ENCODE results near the gene HOXC9. TPM values are rescaled to one million over a fixed set of nuclear protein-coding genes. Genes with fewer than 3 reads are reported as not detected.

HOXC9 gene
- total RNA-seq, 1 donor from 2014 or later: 0.28 TPM

GRCh38 chr12:54042970-54043853, 43.3 kb downstream of the HOXC9 start:
- no peaks in the 10 kb centered on the region for H3K9me3 Mint-ChIP-seq (ENCODE audit: unreplicated experiment)
- H3K4me3 Mint-ChIP-seq (ENCODE audit: unreplicated experiment): no peak overlapping the region
- peaks cover 7% of the 10 kb centered on the region for H3K36me3 Mint-ChIP-seq (ENCODE audit: low read depth, unreplicated experiment)
- TF ChIP-seq CTCF (IDR thresholded peaks at IDR 0.05; ENCODE audit: unreplicated experiment): no peak
- DNase-seq (ENCODE audit: low spot score): no peak
- H3K27me3 Mint-ChIP-seq (ENCODE audit: unreplicated experiment): peaks cover 59% of the 10 kb centered on the region
- peaks cover 8% of the 10 kb centered on the region for H3K4me1 Mint-ChIP-seq (ENCODE audit: unreplicated experiment)
- H3K27ac Mint-ChIP-seq (ENCODE audit: unreplicated experiment): no peak overlapping the region

- Mint-ChIP-seq H3K9me3 (ENCODE audit: unreplicated experiment) (no peaks in the 10 kb centered on the region), H3K27ac (ENCODE audit: unreplicated experiment) (no peak overlapping the region)
These were observed 44.6 kb downstream of the HOXC9 start for GRCh38 chr12:54044425-54045103.

GRCh38 chr12:54045401-54045800, 45.4 kb downstream of the HOXC9 start:
- Mint-ChIP-seq H3K4me1 (ENCODE audit: unreplicated experiment) (peaks cover 8% of the 10 kb centered on the region), H3K27ac (ENCODE audit: unreplicated experiment) (no peak overlapping the region), H3K27me3 (ENCODE audit: unreplicated experiment) (peaks cover 58% of the 10 kb centered on the region), H3K9me3 (ENCODE audit: unreplicated experiment) (no peaks in the 10 kb centered on the region), H3K36me3 (ENCODE audit: low read depth, unreplicated experiment) (peaks cover 6% of the 10 kb centered on the region), H3K4me3 (ENCODE audit: unreplicated experiment) (no peak overlapping the region)
- no peak for DNase-seq (ENCODE audit: low spot score)
- no peak for TF ChIP-seq CTCF (IDR thresholded peaks at IDR 0.05; ENCODE audit: unreplicated experiment)

More at GRCh38 chr12:54044425-54045103, 44.6 kb downstream of the HOXC9 start:
- no peak overlapping the region for H3K4me3 Mint-ChIP-seq (ENCODE audit: unreplicated experiment)
- peaks cover 56% of the 10 kb centered on the region for H3K27me3 Mint-ChIP-seq (ENCODE audit: unreplicated experiment)
- no peak for TF ChIP-seq CTCF (IDR thresholded peaks at IDR 0.05; ENCODE audit: unreplicated experiment)
- no peak for DNase-seq (ENCODE audit: low spot score)
- H3K4me1 Mint-ChIP-seq (ENCODE audit: unreplicated experiment): peaks cover 8% of the 10 kb centered on the region
- peaks cover 7% of the 10 kb centered on the region for H3K36me3 Mint-ChIP-seq (ENCODE audit: low read depth, unreplicated experiment)

- no peak for TF ChIP-seq CTCF (IDR thresholded peaks at IDR 0.05; ENCODE audit: unreplicated experiment)
- H3K36me3 Mint-ChIP-seq (ENCODE audit: low read depth, unreplicated experiment): peaks cover 2% of the 10 kb centered on the region
- peaks cover 8% of the 10 kb centered on the region for H3K4me1 Mint-ChIP-seq (ENCODE audit: unreplicated experiment)
- no peak for DNase-seq (ENCODE audit: low spot score)
- no peak overlapping the region for H3K4me3 Mint-ChIP-seq (ENCODE audit: unreplicated experiment)
- H3K27me3 Mint-ChIP-seq (ENCODE audit: unreplicated experiment): peaks cover 57% of the 10 kb centered on the region
- H3K27ac Mint-ChIP-seq (ENCODE audit: unreplicated experiment): no peak overlapping the region
- H3K9me3 Mint-ChIP-seq (ENCODE audit: unreplicated experiment): no peaks in the 10 kb centered on the region
These were observed 46.0 kb downstream of the HOXC9 start for GRCh38 chr12:54045868-54046521.
